ENCODE data around the gene ARID3A.
"Not testable (repeated sequence)": the region's sequence is repeated elsewhere in the genome, so short reads cannot be mapped to it uniquely, and the experiment has no call there.

Gene ARID3A

GRCh38 chr19:1018932-1019615, 93.2 kb downstream of the ARID3A start:
- no peak for DNase-seq

- DNase-seq: no peak
Observed at GRCh38 chr19:1019616-1019961, 93.8 kb downstream of the ARID3A start.

GRCh38 chr19:1019980-1020867, 94.4 kb downstream of the ARID3A start:
- no peak for DNase-seq

GRCh38 chr19:1020868-1021425, 95.1 kb downstream of the ARID3A start, which contains the start of gene TMEM259:
TSS of gene TMEM259 (minus strand) at chr19:1021123. CDS start at chr19:1020996, 127 bp downstream.
- peak; percentile 98 for DNase-seq

GRCh38 chr19:1023883-1024188, 98.0 kb downstream of the ARID3A start:
- DNase-seq: not testable (repeated sequence)

GRCh38 chr19:1025080-1025479, 99.2 kb downstream of the ARID3A start:
- DNase-seq: not testable (repeated sequence)
